ENCODE data around the gene CA4. TPM values are rescaled to one million over a fixed set of nuclear protein-coding genes. Genes with fewer than 3 reads are reported as not detected.

CA4 gene
- polyA plus RNA-seq, 1 experiment = not detected

DNA sequence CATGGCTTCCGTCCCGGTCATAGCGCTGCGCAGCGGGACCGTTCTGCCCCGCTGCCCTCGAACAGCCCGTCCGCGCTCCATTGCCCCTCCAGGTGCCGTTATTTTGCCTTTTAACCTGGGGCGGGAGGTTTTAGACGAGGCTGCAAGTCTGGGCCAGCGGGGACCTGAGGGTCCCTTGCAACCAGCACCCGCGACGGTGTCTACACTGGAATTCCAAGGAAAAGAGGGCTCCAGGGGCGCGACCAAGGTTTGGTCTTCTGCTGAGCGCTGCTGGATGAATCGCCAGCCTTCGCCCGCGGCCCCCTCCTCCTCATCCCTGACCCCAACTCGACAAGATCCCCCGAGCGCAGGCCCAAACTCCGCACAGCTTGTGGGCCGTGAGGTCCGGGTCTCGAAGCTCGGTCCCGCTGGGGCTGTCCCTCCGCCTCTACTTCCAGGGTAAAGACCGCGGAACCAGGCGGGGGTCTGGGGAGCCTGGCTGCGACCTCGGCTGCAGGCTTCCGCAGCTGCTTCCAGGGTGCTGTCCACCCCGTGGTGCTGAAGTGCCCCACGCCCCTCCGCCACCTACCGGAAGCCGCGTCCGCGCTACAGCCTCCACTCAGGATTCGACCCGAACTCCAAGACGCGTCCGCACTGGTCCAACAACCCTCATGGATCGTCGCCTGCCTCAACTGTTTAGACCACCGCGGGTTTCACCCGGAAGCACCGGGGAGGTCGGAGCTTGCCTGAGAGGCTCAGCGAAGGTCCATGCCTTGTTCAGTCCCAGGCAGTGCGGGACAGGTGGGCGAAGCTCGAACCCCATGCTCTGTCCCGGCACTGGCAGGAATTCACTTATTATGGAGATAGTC is 10.1 kb upstream of the CA4 start:
- H3K27me3 ChIP-seq (ENCODE audit: control insufficient read depth, insufficient read depth, low read length) = peaks cover 40% of the 10 kb centered on the region
- TF ChIP-seq, protein P1, sequence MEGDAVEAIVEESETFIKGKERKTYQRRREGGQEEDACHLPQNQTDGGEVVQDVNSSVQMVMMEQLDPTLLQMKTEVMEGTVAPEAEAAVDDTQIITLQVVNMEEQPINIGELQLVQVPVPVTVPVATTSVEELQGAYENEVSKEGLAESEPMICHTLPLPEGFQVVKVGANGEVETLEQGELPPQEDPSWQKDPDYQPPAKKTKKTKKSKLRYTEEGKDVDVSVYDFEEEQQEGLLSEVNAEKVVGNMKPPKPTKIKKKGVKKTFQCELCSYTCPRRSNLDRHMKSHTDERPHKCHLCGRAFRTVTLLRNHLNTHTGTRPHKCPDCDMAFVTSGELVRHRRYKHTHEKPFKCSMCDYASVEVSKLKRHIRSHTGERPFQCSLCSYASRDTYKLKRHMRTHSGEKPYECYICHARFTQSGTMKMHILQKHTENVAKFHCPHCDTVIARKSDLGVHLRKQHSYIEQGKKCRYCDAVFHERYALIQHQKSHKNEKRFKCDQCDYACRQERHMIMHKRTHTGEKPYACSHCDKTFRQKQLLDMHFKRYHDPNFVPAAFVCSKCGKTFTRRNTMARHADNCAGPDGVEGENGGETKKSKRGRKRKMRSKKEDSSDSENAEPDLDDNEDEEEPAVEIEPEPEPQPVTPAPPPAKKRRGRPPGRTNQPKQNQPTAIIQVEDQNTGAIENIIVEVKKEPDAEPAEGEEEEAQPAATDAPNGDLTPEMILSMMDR (IDR thresholded peaks at IDR 0.05; ENCODE audit: low read depth, low read length) = peak; percentile 80
- DNase-seq (ENCODE audit: low read depth, low spot score) = peak; percentile 30
- ChIA-PET CTCF (interaction anchor here (0.6 to 2.2 kb wide), 6 partner anchors 32 to 890 kb away, joined by 3 to 12 read pairs (median 4); no protein-coding TSS in a partner anchor), POLR2A (no interaction called here)
- peak overlapping the region; percentile 35 for H3K4me3 ChIP-seq (ENCODE audit: low read depth, low read length)
- H3K9me3 ChIP-seq (ENCODE audit: control insufficient read depth, insufficient read depth, low read length) = peaks cover 16% of the 10 kb centered on the region; the same call in 1 of the 2 replicates
- no peak overlapping the region for H3K27ac ChIP-seq (ENCODE audit: low read depth, low read length)

DNA sequence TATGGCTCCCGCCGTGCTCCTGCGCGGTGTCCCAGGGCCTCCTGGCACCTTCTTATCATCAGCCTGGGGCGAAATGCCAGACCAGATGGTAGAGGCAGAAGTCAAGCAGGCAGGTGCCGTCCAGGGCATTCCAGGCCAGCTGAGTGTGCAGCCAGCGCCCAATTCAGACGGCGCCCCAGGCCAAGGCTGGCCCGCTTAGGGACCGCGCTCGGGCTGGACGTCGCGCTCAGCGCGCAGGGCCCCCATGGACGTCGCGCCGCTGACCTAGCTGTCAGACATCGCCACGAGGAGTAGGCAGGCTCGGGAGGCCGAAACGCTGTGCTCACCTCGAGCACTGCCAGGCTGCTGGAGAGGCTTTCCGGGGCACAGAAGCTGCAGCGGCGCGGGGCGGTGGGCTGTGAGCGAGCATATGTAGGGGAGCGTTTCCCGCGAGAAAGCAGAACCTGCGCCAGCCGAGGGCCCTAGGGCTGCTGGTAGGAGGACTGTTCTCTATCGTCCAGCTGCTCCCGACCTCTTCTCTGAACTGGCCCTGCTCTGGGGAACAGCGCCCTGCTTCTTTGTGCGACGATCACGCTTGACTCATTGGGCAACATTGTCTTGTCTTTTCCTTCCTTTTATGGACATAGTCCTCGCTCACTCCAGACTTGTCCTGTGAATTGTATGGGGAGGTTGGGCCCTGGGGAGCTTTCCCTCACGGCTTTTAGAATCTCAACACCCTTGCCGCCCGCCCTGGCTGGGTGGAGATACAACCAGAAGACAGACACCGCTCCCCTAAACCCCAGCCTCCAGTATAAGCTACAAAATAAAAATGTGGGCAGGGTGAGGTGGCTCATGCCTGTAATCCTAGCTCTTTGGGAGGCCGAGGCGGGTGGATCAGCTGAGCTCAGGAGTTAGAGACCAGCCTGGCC is 8.4 kb upstream of the CA4 start:
- CTCF ChIA-PET = interaction anchor here (0.7 to 2.4 kb wide), 9 partner anchors 11 to 1179 kb away, joined by 3 to 12 read pairs (median 5); no protein-coding TSS in a partner anchor

DNA sequence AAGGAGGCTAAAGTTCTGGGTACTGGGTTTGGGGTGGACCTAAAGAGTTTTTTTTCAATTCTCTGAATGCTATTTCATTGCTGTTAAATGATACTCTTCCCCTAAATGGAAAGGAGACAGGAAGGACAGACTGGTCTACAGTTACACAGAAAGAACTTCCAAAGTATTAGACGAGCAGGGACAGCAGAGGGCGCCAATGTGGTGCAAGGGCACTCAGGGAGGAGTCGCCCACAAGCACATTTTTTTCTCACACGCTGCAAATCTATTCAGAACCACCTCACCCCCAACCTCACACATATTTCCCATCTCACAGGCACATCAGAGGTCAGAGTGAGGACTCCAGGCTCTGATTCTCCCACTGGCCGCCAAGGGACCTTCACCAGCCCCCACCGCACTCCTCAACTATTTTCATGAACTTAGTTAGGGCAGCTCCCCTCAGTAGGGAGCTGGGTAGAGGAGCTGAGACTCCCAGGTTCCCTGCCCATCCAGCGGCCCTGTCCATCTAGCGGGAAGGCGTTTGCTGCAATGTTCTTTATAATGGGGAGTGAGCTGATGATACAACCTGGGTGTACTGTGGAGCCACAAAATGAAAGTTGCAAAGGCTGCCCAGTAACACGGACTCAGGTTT is 6.8 kb upstream of the CA4 start:
- H3K27ac ChIP-seq (ENCODE audit: low read depth, low read length) = no peak overlapping the region
- H3K4me3 ChIP-seq (ENCODE audit: low read depth, low read length) = no peak overlapping the region; the same call in 1 of the 2 replicates
- CTCF ChIA-PET = interaction anchor here (0.8 to 2.4 kb wide), 7 partner anchors 8 to 296 kb away, joined by 3 to 9 read pairs (median 5); no protein-coding TSS in a partner anchor

More for the DNA sequence above, 8.4 kb upstream of the CA4 start:
- Histone ChIP-seq H3K4me3 (ENCODE audit: low read depth, low read length) (no peak overlapping the region), H3K27ac (ENCODE audit: low read depth, low read length) (no peak overlapping the region), H3K27me3 (ENCODE audit: control insufficient read depth, insufficient read depth, low read length) (peaks cover 55% of the 10 kb centered on the region), H3K9me3 (ENCODE audit: control insufficient read depth, insufficient read depth, low read length) (peaks cover 16% of the 10 kb centered on the region; the same call in 1 of the 2 replicates)
- TF ChIP-seq, protein P1 (IDR thresholded peaks at IDR 0.05; ENCODE audit: low read depth, low read length) = no peak
- POLR2A ChIA-PET = no interaction called here
- no peak for DNase-seq (ENCODE audit: low read depth, low spot score)

DNA sequence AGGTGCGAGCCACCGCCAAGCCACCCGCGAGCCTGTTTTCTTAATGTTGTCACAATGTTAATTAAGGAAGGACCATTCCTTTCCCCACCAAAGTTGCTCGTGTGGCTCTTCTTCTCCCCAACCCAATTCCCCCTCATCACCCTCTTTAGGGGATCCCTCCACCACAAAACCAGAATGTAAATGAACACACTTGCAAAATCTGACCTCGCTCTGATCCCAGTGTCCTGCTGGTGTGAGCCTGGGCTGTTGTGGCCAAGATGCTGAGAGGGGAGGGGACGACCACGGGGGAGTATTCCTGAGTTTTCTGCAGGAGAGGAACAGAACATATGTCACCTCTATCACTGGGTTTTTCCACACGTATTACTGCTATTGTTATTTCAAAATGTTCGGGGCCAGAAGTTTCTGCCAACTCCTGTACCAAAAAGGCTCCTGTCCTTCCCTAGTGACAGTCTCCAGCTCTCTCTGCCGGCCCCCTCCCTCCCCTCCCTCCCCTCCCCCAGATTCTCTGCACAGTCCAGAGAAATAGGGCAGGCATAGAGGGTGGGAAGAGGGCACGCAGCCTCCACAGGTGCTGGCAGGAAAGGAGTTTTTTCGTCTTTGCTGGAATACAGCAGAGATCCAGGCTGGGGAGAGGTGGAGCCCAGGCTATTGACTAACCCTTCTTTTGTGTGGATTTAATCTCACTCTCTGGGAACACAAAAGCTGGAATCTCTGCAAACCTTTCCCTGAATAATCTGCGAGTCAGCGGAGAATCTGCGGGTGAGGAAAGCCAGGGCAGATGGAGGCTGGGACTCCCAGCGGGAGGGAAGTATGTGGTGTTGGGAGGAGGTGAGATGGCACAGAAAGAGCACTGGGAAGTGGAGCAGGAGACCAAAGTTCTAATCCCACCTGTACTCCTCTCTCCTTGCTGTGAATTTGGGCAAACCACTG is 4.5 kb upstream of the CA4 start:
- ChIA-PET POLR2A (no interaction called here), CTCF (no interaction called here)
- H3K27ac ChIP-seq (ENCODE audit: low read depth, low read length) = no peak overlapping the region
- H3K4me3 ChIP-seq (ENCODE audit: low read depth, low read length) = no peak overlapping the region
- H3K9me3 ChIP-seq (ENCODE audit: control insufficient read depth, insufficient read depth, low read length) = peaks cover 2% of the 10 kb centered on the region; the same call in 1 of the 2 replicates
- no peak for DNase-seq (ENCODE audit: low read depth, low spot score)
- H3K27me3 ChIP-seq (ENCODE audit: control insufficient read depth, insufficient read depth, low read length) = peaks cover 72% of the 10 kb centered on the region
- TF ChIP-seq, protein P1 (IDR thresholded peaks at IDR 0.05; ENCODE audit: low read depth, low read length) = no peak

More for the DNA sequence above, 6.8 kb upstream of the CA4 start:
- POLR2A ChIA-PET = interaction anchor here (0.6 kb wide), 1 partner anchor 405 kb away, joined by 4 read pairs; no protein-coding TSS in a partner anchor
- TF ChIP-seq, protein P1 (IDR thresholded peaks at IDR 0.05; ENCODE audit: low read depth, low read length) = peak; percentile 93
- peak; percentile 63 for DNase-seq (ENCODE audit: low read depth, low spot score)
- H3K9me3 ChIP-seq (ENCODE audit: control insufficient read depth, insufficient read depth, low read length) = peaks cover 16% of the 10 kb centered on the region; the same call in 1 of the 2 replicates
- peaks cover 71% of the 10 kb centered on the region for H3K27me3 ChIP-seq (ENCODE audit: control insufficient read depth, insufficient read depth, low read length)
